ENCODE data around the gene SERPINB1. TPM values are rescaled to one million over a fixed set of nuclear protein-coding genes. Genes with fewer than 3 reads are reported as not detected.

SERPINB1 gene
- polyA plus RNA-seq, 1 experiment, result 22.4 TPM

DNA sequence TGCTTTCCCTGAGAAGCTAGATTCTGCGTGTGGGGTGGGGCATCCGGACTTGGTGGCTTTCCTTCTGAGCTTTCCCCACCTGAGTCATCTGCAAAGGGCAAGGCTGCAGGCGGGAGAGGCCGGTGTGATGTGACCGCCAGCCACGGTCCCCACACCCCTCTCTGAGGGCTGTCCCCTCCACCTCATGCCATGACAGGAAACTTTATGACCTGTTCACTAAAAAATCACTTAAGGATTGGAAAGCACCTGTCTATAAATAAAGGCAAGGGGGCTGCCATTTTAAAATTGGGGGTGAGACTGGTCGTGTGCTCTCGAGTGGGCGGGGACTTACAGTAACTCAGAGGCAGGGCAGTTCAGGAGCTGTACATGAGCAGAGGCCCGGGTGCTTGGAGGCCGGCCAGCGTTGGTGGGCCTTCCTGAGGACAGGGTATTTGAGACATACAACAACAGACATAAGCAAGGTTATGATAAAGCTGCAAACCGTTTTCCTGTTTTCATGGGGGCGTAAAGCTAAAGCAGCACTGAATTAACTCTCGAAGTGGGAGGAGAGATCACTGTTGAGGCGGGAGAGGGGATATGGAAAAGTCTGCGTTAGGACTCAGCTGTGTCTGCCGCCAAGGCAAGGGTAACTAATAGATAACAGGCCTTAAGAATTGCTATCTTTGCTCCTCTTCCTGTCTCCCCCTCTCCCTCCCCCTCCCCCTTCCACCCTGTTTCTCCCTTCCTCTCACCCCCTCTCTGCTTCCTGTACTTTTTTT lies 16.1 kb upstream of the SERPINB1 start:
- TF ChIP-seq, protein P1, sequence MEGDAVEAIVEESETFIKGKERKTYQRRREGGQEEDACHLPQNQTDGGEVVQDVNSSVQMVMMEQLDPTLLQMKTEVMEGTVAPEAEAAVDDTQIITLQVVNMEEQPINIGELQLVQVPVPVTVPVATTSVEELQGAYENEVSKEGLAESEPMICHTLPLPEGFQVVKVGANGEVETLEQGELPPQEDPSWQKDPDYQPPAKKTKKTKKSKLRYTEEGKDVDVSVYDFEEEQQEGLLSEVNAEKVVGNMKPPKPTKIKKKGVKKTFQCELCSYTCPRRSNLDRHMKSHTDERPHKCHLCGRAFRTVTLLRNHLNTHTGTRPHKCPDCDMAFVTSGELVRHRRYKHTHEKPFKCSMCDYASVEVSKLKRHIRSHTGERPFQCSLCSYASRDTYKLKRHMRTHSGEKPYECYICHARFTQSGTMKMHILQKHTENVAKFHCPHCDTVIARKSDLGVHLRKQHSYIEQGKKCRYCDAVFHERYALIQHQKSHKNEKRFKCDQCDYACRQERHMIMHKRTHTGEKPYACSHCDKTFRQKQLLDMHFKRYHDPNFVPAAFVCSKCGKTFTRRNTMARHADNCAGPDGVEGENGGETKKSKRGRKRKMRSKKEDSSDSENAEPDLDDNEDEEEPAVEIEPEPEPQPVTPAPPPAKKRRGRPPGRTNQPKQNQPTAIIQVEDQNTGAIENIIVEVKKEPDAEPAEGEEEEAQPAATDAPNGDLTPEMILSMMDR (IDR thresholded peaks at IDR 0.05; ENCODE audit: low read depth, low read length), result no peak
- Histone ChIP-seq H3K27me3 (ENCODE audit: control insufficient read depth, insufficient read depth, low read length) (no peaks in the 10 kb centered on the region), H3K4me3 (ENCODE audit: low read depth, low read length) (no peak overlapping the region), H3K27ac (ENCODE audit: low read depth, low read length) (peak overlapping the region; percentile 47), H3K9me3 (ENCODE audit: control insufficient read depth, insufficient read depth, low read length) (no peaks in the 10 kb centered on the region; the same call in 1 of the 2 replicates)
- ChIA-PET CTCF (interaction anchor here (0.7 to 2.1 kb wide), 5 partner anchors 12 to 120 kb away, joined by 3 to 9 read pairs (median 4); no protein-coding TSS in a partner anchor), POLR2A (no interaction called here)
- DNase-seq (ENCODE audit: low read depth, low spot score), result no peak

DNA sequence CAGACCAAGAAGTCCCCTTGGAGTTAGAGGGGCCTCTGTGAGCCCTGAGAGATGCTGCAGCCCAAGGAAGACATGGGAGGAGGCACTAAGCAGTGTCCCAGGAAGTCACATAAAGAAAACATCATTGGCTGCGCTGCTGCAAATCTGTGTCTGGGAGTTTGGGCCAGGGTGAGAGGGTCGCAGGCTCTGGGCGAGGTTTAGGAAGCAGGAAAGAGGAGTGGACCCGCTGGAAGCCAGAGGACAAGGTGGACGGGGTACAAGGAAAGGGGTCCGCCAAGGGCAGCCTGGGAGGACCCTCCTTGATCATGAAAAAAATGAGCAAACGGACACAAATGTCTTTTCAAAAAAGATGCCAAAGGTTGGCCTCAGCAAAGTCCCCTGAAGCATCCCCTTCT lies 15.5 kb upstream of the SERPINB1 start:
- no peak overlapping the region for H3K4me3 ChIP-seq (ENCODE audit: low read depth, low read length)
- ChIA-PET CTCF (interaction anchor here (2.1 to 2.6 kb wide), 2 partner anchors 11 to 119 kb away, joined by 9 to 27 read pairs; no protein-coding TSS in a partner anchor), POLR2A (no interaction called here)
- H3K27ac ChIP-seq (ENCODE audit: low read depth, low read length), result peak overlapping the region; percentile 47
- no peaks in the 10 kb centered on the region for H3K27me3 ChIP-seq (ENCODE audit: control insufficient read depth, insufficient read depth, low read length)
- TF ChIP-seq, protein P1 (IDR thresholded peaks at IDR 0.05; ENCODE audit: low read depth, low read length), result no peak
- DNase-seq (ENCODE audit: low read depth, low spot score), result no peak
- H3K9me3 ChIP-seq (ENCODE audit: control insufficient read depth, insufficient read depth, low read length), result no peaks in the 10 kb centered on the region; the same call in 1 of the 2 replicates

DNA sequence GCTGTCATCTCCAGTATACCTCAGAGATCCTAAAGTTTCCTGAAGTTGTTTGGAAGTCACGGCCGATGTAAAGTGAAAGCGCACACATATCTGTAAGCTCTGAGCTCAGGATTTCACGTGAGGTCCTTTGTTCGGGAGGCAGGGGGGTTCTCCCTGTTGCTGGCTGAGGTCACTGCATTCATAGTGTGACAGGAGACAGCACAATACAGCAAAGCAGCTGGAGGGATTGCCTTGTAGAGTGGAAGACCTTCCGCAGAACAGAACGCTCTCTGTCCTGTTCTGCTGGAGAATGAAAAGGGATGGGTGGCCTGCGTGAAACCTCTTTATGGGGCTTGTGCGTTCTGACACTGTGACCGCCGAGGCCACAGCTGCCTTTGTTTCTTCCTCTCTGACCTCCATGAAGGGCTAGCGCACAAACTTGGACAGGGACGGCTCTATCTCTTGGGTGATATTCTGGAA lies 13.4 kb upstream of the SERPINB1 start:
- Histone ChIP-seq H3K9me3 (ENCODE audit: control insufficient read depth, insufficient read depth, low read length) (no peaks in the 10 kb centered on the region; the same call in 1 of the 2 replicates), H3K27me3 (ENCODE audit: control insufficient read depth, insufficient read depth, low read length) (no peaks in the 10 kb centered on the region), H3K27ac (ENCODE audit: low read depth, low read length) (no peak overlapping the region), H3K4me3 (ENCODE audit: low read depth, low read length) (no peak overlapping the region)
- CTCF ChIA-PET, result interaction anchor here (0.7 to 3.0 kb wide), 7 partner anchors 9 to 117 kb away, joined by 3 to 27 read pairs (median 5); partner anchors contain the start of gene MYLK4
- POLR2A ChIA-PET, result no interaction called here
- no peak for DNase-seq (ENCODE audit: low read depth, low spot score)
- TF ChIP-seq, protein P1 (IDR thresholded peaks at IDR 0.05; ENCODE audit: low read depth, low read length), result no peak

DNA sequence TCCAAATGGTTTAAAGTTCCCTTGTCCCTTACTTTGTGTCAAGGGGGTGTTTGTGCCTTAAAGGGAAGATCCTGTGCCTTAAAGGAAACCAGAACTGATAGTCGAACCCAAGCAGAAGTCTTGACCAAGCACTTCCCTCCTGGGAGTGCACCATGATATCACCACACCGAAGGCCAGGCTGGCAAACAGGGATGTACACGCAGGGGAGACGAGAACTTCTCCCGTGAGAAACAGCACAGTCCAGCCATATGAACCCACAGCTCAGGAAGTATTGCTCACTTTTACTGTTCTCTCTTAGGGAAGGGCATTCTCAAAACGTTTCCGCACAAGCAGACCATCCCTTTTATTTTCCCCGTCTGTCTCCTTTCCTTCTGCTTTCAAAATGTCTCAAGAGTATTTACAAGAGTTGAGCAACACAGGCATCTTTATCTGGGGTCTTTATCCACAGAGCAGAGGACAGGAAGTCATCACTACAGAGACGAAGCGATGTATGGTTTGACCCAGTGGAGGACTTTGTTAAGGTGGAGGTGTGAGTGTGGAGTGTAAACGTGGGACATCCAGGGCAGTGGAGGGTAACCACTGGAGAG lies 12.8 kb upstream of the SERPINB1 start:
- ChIA-PET CTCF (interaction anchor here (1.0 to 3.0 kb wide), 8 partner anchors 8 to 199 kb away, joined by 3 to 27 read pairs (median 6); partner anchors contain the start of gene MYLK4), POLR2A (no interaction called here)
- TF ChIP-seq, protein P1 (IDR thresholded peaks at IDR 0.05; ENCODE audit: low read depth, low read length), result peak; percentile 6; the same call in 1 of the 2 replicates
- Histone ChIP-seq H3K27ac (ENCODE audit: low read depth, low read length) (no peak overlapping the region), H3K27me3 (ENCODE audit: control insufficient read depth, insufficient read depth, low read length) (no peaks in the 10 kb centered on the region), H3K9me3 (ENCODE audit: control insufficient read depth, insufficient read depth, low read length) (no peaks in the 10 kb centered on the region), H3K4me3 (ENCODE audit: low read depth, low read length) (no peak overlapping the region)
- DNase-seq (ENCODE audit: low read depth, low spot score), result no peak

All from AG04450 (cell line).